Gastrocnemius medialis (tissue), 4 donors: ENCODE measurements around the gene SLC5A2.

Source experiments
- CTCF ChIP-seq, 5 experiments: fragments of 450-650 bp in 3 of 5; fragments of 200-600 bp in 2 of 5; sonication (generic) in 2 of 5; IDR thresholded peaks in 4 of 5; conservative IDR thresholded peaks in 1 of 5; 1 replicate in 4 of 5; 2 replicates in 1 of 5; pipeline ENCODE4 v1.5.1; 2016 to 2019; ENCODE audit warnings: antibody characterized with exemption in 5 of 5, mild to moderate bottlenecking in 3 of 5, moderate library complexity in 3 of 5
- POLR2A ChIP-seq, 2 donors: fragments of 450-650 bp; IDR thresholded peaks; one replicate each; pipeline ENCODE4 v1.6.1; 2017; ENCODE audit warnings: antibody characterized with exemption in 2 of 2, mild to moderate bottlenecking in 2 of 2, moderate library complexity in 2 of 2

- TF ChIP-seq CTCF (IDR thresholded peaks at IDR 0.05 in 4 of 5, conservative IDR thresholded peaks at IDR 0.05 in 1 of 5) (no peak), POLR2A (IDR thresholded peaks at IDR 0.05) (no peak)
Observed at GRCh38 chr16:31471241-31471874, 11.6 kb upstream of the SLC5A2 start.
